ES-I3 (cell line): Measurements from ENCODE around the gene AUTS2.

ENCODE experiments used
- H3K36me3 ChIP-seq: 2 replicates; pipeline ENCODE4 v1.6.1; 2013; ENCODE audit warnings: mild to moderate bottlenecking, low read length, control low read depth, moderate library complexity; ENCODE audit not compliant: insufficient read depth
- H3K4me1 ChIP-seq: 2 replicates; pipeline ENCODE4 v1.6.1; 2013; ENCODE audit warnings: mild to moderate bottlenecking, control low read depth, low read length; ENCODE audit not compliant: insufficient read depth
- H3K9ac ChIP-seq: 2 replicates; pipeline ENCODE4 v1.6.1; 2013; ENCODE audit warnings: low read depth, mild to moderate bottlenecking, low read length, moderate library complexity
- H3K9me3 ChIP-seq: 2 replicates; pipeline ENCODE4 v1.6.1; 2013; ENCODE audit warnings: mild to moderate bottlenecking, low read length, moderate library complexity; ENCODE audit not compliant: control insufficient read depth, insufficient read depth

AUTS2 gene

GRCh38 chr7:70619659-70620058, 1021.4 kb downstream of the AUTS2 start:
- Histone ChIP-seq H3K9me3 (no peaks in the 10 kb centered on the region), H3K4me1 (peaks cover 14% of the 10 kb centered on the region; the same call in 1 of the 2 replicates), H3K36me3 (no peaks in the 10 kb centered on the region), H3K9ac (no peak overlapping the region)

- no peak overlapping the region for H3K9ac ChIP-seq
- H3K9me3 ChIP-seq = no peaks in the 10 kb centered on the region
- peaks cover 14% of the 10 kb centered on the region; the same call in 1 of the 2 replicates for H3K4me1 ChIP-seq
- H3K36me3 ChIP-seq = no peaks in the 10 kb centered on the region
Observed at GRCh38 chr7:70620333-70621055, 1022.2 kb downstream of the AUTS2 start.

- H3K9ac ChIP-seq = no peak overlapping the region
- H3K9me3 ChIP-seq = no peaks in the 10 kb centered on the region
- H3K4me1 ChIP-seq = peaks cover 14% of the 10 kb centered on the region; the same call in 1 of the 2 replicates
- H3K36me3 ChIP-seq = no peaks in the 10 kb centered on the region
Observed at GRCh38 chr7:70621954-70622600, 1023.8 kb downstream of the AUTS2 start.

GRCh38 chr7:70622936-70623335, 1024.7 kb downstream of the AUTS2 start:
- no peak overlapping the region for H3K9ac ChIP-seq
- no peaks in the 10 kb centered on the region for H3K9me3 ChIP-seq
- no peaks in the 10 kb centered on the region for H3K36me3 ChIP-seq
- peaks cover 14% of the 10 kb centered on the region; the same call in 1 of the 2 replicates for H3K4me1 ChIP-seq

GRCh38 chr7:70624500-70625103, 1026.3 kb downstream of the AUTS2 start:
- H3K36me3 ChIP-seq = no peaks in the 10 kb centered on the region
- no peak overlapping the region for H3K9ac ChIP-seq
- peaks cover 11% of the 10 kb centered on the region; the same call in 1 of the 2 replicates for H3K4me1 ChIP-seq
- no peaks in the 10 kb centered on the region for H3K9me3 ChIP-seq

GRCh38 chr7:70627461-70627860, 1029.2 kb downstream of the AUTS2 start:
- Histone ChIP-seq H3K9ac (no peak overlapping the region), H3K36me3 (no peaks in the 10 kb centered on the region), H3K9me3 (no peaks in the 10 kb centered on the region), H3K4me1 (peaks cover 4% of the 10 kb centered on the region; the same call in 1 of the 2 replicates)

- H3K9me3 ChIP-seq = no peaks in the 10 kb centered on the region
- H3K9ac ChIP-seq = no peak overlapping the region
- H3K4me1 ChIP-seq = peaks cover 4% of the 10 kb centered on the region
- no peaks in the 10 kb centered on the region for H3K36me3 ChIP-seq
Observed at GRCh38 chr7:70630440-70630817, 1032.2 kb downstream of the AUTS2 start.

GRCh38 chr7:70630818-70631457, 1032.7 kb downstream of the AUTS2 start:
- no peak overlapping the region for H3K9ac ChIP-seq
- no peaks in the 10 kb centered on the region for H3K36me3 ChIP-seq
- H3K9me3 ChIP-seq = no peaks in the 10 kb centered on the region
- peaks cover 4% of the 10 kb centered on the region for H3K4me1 ChIP-seq

GRCh38 chr7:70631718-70632117, 1033.4 kb downstream of the AUTS2 start:
- no peaks in the 10 kb centered on the region for H3K9me3 ChIP-seq
- no peak overlapping the region for H3K9ac ChIP-seq
- no peaks in the 10 kb centered on the region for H3K36me3 ChIP-seq
- H3K4me1 ChIP-seq = peaks cover 4% of the 10 kb centered on the region

- Histone ChIP-seq H3K4me1 (peaks cover 6% of the 10 kb centered on the region), H3K9ac (no peak overlapping the region), H3K9me3 (no peaks in the 10 kb centered on the region), H3K36me3 (no peaks in the 10 kb centered on the region)
Observed at GRCh38 chr7:70632400-70632799, 1034.1 kb downstream of the AUTS2 start.

GRCh38 chr7:70634071-70634470, 1035.8 kb downstream of the AUTS2 start:
- Histone ChIP-seq H3K4me1 (peaks cover 14% of the 10 kb centered on the region), H3K36me3 (no peaks in the 10 kb centered on the region), H3K9ac (no peak overlapping the region), H3K9me3 (no peaks in the 10 kb centered on the region)

GRCh38 chr7:70634610-70635068, 1036.4 kb downstream of the AUTS2 start:
- Histone ChIP-seq H3K4me1 (peaks cover 14% of the 10 kb centered on the region), H3K36me3 (no peaks in the 10 kb centered on the region), H3K9me3 (no peaks in the 10 kb centered on the region), H3K9ac (no peak overlapping the region)

- Histone ChIP-seq H3K4me1 (peaks cover 14% of the 10 kb centered on the region), H3K36me3 (no peaks in the 10 kb centered on the region), H3K9ac (no peak overlapping the region), H3K9me3 (no peaks in the 10 kb centered on the region)
Observed at GRCh38 chr7:70635633-70636032, 1037.4 kb downstream of the AUTS2 start.

- Histone ChIP-seq H3K9ac (no peak overlapping the region), H3K9me3 (no peaks in the 10 kb centered on the region), H3K4me1 (peaks cover 14% of the 10 kb centered on the region), H3K36me3 (no peaks in the 10 kb centered on the region)
Observed at GRCh38 chr7:70636169-70636568, 1037.9 kb downstream of the AUTS2 start.
